ENCODE results near the gene RIT1. TPM values are rescaled to one million over a fixed set of nuclear protein-coding genes. Genes with fewer than 3 reads are reported as not detected.
A peak's percentile ranks its signal among the peaks of the same experiment; 100 is the strongest.

Gene RIT1
- total RNA-seq, 3 donors from 2014 or later, result 21.8 to 29.7 (median 23.5) TPM

DNA sequence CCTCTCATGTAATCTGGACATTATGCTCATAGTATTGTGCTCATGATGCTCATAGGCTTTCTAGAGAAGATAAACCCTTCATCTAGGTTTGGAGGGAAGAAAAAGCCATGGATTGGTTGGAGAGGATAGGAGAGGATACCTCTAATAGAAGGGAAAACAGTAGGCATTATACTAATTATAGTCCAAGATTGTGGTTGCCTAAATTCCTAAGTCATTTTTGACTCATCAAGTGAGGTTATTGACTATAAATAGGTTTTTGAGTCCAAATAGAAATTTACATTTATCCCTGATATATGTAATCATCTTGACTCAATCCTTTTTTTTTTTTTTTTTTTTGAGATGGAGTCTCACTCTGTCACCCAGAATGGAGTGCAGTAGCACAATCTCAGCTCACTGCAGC, 46.8 kb downstream of the RIT1 start:
- no peak overlapping the region for H3K4me3 ChIP-seq
- no peak for ATAC-seq
- intact Hi-C loops (cut with DNase I, micrococcal nuclease), result no loop called here
- TF ChIP-seq CTCF (IDR thresholded peaks at IDR 0.05), result no peak
- no peaks in the 10 kb centered on the region for H3K9me3 ChIP-seq
- peaks cover 1% of the 10 kb centered on the region for H3K4me1 ChIP-seq (ENCODE audit: low read depth)
- no peak for DNase-seq
- H3K36me3 ChIP-seq (ENCODE audit: low read depth), result no peaks in the 10 kb centered on the region

- intact Hi-C loops (cut with DNase I, micrococcal nuclease), result no loop called here
- DNase-seq (no peak), ATAC-seq (no peak)
- no peaks in the 10 kb centered on the region for H3K9me3 ChIP-seq
- peaks cover 17% of the 10 kb centered on the region for H3K4me1 ChIP-seq (ENCODE audit: low read depth)
- TF ChIP-seq CTCF (IDR thresholded peaks at IDR 0.05), result no peak
- peaks cover 3% of the 10 kb centered on the region for H3K36me3 ChIP-seq (ENCODE audit: low read depth)
- no peak overlapping the region for H3K4me3 ChIP-seq
These were observed 49.3 kb downstream of the RIT1 start for GRCh38 chr1:155861896-155862295.

GRCh38 chr1:155860970-155861510, 50.1 kb downstream of the RIT1 start:
- no peak for ATAC-seq
- peaks cover 3% of the 10 kb centered on the region for H3K36me3 ChIP-seq (ENCODE audit: low read depth)
- no peaks in the 10 kb centered on the region for H3K9me3 ChIP-seq
- no peak for TF ChIP-seq CTCF (IDR thresholded peaks at IDR 0.05)
- H3K4me1 ChIP-seq (ENCODE audit: low read depth), result peaks cover 23% of the 10 kb centered on the region
- no peak overlapping the region for H3K4me3 ChIP-seq
- intact Hi-C loops (cut with DNase I, micrococcal nuclease), result no loop called here
- no peak for DNase-seq

- ATAC-seq (peak; percentile 1), DNase-seq (peak; percentile 49 to 76 (median 60))
- no peaks in the 10 kb centered on the region for H3K9me3 ChIP-seq
- TF ChIP-seq CTCF (IDR thresholded peaks at IDR 0.05), result no peak
- H3K36me3 ChIP-seq (ENCODE audit: low read depth), result peaks cover 3% of the 10 kb centered on the region
- peaks cover 25% of the 10 kb centered on the region for H3K4me1 ChIP-seq (ENCODE audit: low read depth)
- intact Hi-C loops (cut with DNase I, micrococcal nuclease), result no loop called here
- no peak overlapping the region for H3K4me3 ChIP-seq
These were observed 51.0 kb downstream of the RIT1 start for GRCh38 chr1:155859881-155860871.

GRCh38 chr1:155859234-155859829, 51.8 kb downstream of the RIT1 start, which contains the start of gene SYT11:
Gene SYT11 (plus strand): TSS chr1:155859567. CDS start chr1:155859762, 195 bp downstream.
- H3K36me3 ChIP-seq (ENCODE audit: low read depth), result peaks cover 3% of the 10 kb centered on the region
- no peaks in the 10 kb centered on the region for H3K9me3 ChIP-seq
- TF ChIP-seq CTCF (IDR thresholded peaks at IDR 0.05), result no peak
- intact Hi-C loops (cut with DNase I, micrococcal nuclease), result no loop called here
- H3K4me1 ChIP-seq (ENCODE audit: low read depth), result peaks cover 25% of the 10 kb centered on the region
- no peak within 1 kb of the TSS for H3K4me3 ChIP-seq
- DNase-seq (peak; percentile 96 to 98 (median 96)), ATAC-seq (peak; percentile 93)

Measured in mucosa of descending colon (tissue), 3 donors.